ENCODE data around the gene ASCC3.

- no peak for TF ChIP-seq CTCF (IDR thresholded peaks at IDR 0.05 in 2 of 3, conservative IDR thresholded peaks at IDR 0.05 in 1 of 3; ENCODE audit: borderline replicate concordance in 1 of 3, insufficient read depth in 1 of 3, low read depth in 2 of 3, low read length in 2 of 3)
- no peak for TF ChIP-seq ATF3 (IDR thresholded peaks at IDR 0.05)
- TF ChIP-seq POLR2AphosphoS5 (IDR thresholded peaks at IDR 0.05; ENCODE audit: low read depth, low read length) = no peak
- TF ChIP-seq EZH2phosphoT487 (IDR thresholded peaks at IDR 0.05; ENCODE audit: borderline replicate concordance) = no peak
- no peak for TF ChIP-seq TCF7L2 (IDR thresholded peaks at IDR 0.05; ENCODE audit: borderline replicate concordance, extremely low read depth, insufficient read depth, insufficient read length)
- no peak for TF ChIP-seq EGR1 (IDR thresholded peaks at IDR 0.05; ENCODE audit: low read depth)
- TF ChIP-seq ELF1 (IDR thresholded peaks at IDR 0.05; ENCODE audit: borderline replicate concordance, low read depth) = no peak
Observed at GRCh38 chr6:100923481-100924165, 42.5 kb upstream of the ASCC3 start.

Measured in HCT116 (cell line).